Fibroblast of the aortic adventitia (primary cell): ENCODE measurements around the gene CD74. TPM values are rescaled to one million over a fixed set of nuclear protein-coding genes. Genes with fewer than 3 reads are reported as not detected.
"Not testable (repeated sequence)": the region's sequence is repeated elsewhere in the genome, so short reads cannot be mapped to it uniquely, and the experiment has no call there.

Experiments
- DNase-seq: peaks from one replicate; pipeline ENCODE4 v3.0.0-alpha.2; 2010; ENCODE audit warnings: low read depth
- H3K4me3 ChIP-seq: 2 replicates; pipeline ENCODE4 v1.5.1; 2011; ENCODE audit warnings: low read depth, mild to moderate bottlenecking, control low read depth, low read length, moderate library complexity
- total RNA-seq: library from RNA; depleted of rRNA; stranded (reverse); fragments of >200 nt; gene quantifications from 2 replicates; pipeline ENCODE4 v1.2.3, GENCODE V29; 2012; ENCODE audit warnings: low replicate concordance
- TF ChIP-seq, protein P1 (sequence below): IDR thresholded peaks from 2 replicates; pipeline ENCODE4 v1.5.1; 2011; ENCODE audit warnings: mild to moderate bottlenecking, low read length, control low read depth, inconsistent platforms; ENCODE audit not compliant: insufficient read depth

The CD74 gene
- total RNA-seq, 1 donor: 1.1 TPM

DNA sequence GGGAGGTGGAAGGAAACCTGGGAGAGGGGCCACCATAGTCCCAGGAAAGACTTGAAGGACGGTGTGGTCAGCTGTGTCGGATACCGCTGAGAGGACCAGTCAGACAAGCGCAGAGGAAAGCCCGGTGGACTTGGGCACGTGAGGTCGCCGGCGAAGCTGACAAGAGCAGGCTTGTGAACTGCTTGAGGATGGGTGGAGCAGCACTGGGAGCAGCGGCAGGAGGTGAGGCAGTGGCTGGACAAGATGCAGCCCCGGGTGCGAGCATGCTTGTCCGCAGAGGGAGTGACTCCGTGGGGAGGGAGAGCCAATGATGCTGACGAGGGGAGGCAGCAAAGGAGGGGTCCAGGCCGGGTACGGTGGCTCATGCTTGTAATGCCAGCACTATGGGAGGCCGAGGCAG lies 18.3 kb upstream of the CD74 start:
- TF ChIP-seq, protein P1, sequence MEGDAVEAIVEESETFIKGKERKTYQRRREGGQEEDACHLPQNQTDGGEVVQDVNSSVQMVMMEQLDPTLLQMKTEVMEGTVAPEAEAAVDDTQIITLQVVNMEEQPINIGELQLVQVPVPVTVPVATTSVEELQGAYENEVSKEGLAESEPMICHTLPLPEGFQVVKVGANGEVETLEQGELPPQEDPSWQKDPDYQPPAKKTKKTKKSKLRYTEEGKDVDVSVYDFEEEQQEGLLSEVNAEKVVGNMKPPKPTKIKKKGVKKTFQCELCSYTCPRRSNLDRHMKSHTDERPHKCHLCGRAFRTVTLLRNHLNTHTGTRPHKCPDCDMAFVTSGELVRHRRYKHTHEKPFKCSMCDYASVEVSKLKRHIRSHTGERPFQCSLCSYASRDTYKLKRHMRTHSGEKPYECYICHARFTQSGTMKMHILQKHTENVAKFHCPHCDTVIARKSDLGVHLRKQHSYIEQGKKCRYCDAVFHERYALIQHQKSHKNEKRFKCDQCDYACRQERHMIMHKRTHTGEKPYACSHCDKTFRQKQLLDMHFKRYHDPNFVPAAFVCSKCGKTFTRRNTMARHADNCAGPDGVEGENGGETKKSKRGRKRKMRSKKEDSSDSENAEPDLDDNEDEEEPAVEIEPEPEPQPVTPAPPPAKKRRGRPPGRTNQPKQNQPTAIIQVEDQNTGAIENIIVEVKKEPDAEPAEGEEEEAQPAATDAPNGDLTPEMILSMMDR: no peak
- DNase-seq: no peak
- H3K4me3 ChIP-seq: no peak overlapping the region

DNA sequence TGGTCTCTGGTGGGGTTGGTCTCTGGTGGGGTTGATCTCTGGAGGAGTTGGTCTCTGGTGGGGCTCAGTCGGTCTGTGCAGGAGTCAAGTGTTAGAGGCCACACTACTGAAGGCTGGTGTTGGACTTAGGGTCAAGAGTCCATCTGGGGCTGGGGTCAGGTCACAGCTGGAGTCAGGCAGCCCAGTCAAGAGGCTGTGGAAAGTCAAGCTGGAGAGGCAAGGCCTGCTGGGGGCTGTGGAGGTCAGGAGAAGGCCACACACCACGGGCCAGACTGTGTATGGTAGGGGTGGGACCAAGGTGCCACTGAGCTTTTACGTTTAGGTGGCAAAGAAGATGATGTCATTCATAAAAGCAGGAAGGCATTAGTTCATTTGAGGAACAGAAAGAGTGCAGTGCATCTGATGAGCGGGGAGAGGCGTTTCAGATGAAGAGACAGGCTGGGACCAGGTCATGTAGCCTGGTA lies 16.7 kb upstream of the CD74 start:
- TF ChIP-seq, protein P1: no peak
- no peak overlapping the region for H3K4me3 ChIP-seq
- no peak for DNase-seq

DNA sequence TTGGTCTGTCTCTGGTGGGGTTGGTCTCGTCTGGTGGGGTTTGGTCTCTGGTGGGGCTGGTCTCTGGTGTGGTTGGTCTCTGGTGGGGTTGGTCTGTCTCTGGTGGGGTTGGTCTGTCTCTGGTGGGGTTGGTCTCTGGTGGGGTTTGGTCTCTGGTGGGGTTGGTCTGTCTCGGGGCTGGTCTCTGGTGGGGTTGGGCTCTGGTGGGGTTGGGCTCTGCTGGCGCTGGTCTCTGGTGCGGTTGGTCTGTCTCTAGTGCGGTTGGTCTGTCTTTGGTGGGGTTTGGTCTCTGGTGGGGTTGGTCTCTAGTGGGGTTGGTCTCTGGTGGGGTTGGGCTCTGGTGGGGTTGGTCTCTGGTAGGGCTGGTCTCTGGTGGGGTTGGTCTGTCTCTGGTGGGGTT lies 16.3 kb upstream of the CD74 start:
- TF ChIP-seq, protein P1: no peak
- no peak for DNase-seq
- no peak overlapping the region for H3K4me3 ChIP-seq

DNA sequence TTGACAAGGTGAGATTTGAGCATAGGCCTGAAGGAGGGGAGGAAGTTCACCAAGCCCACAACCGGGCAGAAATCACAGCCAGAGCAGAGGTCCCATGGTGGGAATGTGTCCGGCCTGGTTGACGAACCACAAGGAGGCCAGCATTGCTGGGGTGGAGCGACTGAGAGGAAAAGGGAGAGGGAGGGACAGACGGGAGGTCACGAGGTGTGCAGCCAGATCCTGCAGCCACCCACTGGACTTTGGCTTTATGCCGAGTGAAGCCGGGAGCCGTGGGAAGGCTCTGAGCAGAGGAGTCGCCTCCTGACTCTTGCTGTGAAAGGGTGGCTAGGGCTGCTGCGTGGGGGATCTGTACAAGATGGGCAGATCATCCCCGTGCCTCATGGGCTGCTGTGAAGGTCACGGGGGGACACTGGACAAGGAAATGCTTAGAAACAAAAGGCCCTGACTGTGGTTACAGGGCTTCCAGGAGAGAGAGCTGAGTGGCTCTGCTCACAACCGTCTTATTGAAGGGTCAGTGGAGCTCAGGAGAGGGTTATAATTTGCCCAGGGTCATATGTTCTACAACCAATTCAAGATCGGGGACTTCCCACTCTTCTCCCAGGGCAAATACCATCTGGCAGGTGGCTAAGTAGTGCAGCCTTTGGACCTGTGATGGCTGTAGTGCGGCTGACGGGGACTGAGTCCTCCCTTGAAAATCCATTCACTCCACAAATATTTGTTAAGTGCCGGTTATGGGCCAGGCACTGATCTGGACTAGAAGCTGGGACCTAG lies 15.6 kb upstream of the CD74 start:
- TF ChIP-seq, protein P1: no peak
- H3K4me3 ChIP-seq: no peak overlapping the region
- peak; percentile 62 for DNase-seq

DNA sequence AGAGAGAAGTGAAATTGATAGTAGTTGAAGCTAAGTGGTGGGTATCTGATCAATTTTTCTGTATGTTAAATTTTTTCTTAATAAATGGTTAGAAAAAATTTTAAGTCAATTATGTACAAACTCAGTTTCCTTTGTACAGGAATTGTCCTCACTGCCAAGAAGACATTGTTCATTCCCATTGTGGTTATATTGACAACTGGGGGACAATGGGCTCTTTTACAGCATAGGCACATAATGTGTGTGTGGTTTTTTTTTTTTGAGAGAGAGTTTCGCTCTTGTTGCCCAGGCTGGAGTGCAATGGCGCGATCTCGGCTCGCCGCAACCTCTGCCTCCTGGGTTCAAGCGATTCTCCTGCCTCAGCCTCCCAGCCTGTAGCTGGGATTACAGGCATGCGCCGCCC lies 13.5 kb upstream of the CD74 start:
- H3K4me3 ChIP-seq, DNase-seq: not testable (repeated sequence)

DNA sequence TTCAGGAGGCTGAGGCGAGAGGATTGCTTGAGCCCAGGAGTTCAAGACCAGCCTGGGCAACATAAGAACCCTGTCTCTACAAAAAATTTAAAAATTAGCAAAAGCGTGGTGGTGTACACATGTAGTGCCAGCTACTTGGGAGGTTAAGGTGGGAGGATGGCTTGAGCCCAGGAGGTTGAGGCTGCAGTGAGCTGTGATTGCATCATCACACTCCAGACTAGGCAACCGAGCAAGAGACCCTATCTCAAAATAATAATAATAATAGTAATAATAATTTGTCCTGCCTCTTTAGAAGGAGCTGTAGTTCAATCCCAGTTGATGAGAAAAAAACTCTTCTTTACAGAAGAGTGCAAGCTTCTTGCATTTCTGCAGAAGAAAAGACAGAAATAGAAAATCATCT lies 10.0 kb upstream of the CD74 start:
- no peak for DNase-seq
- TF ChIP-seq, protein P1: no peak
- no peak overlapping the region for H3K4me3 ChIP-seq

DNA sequence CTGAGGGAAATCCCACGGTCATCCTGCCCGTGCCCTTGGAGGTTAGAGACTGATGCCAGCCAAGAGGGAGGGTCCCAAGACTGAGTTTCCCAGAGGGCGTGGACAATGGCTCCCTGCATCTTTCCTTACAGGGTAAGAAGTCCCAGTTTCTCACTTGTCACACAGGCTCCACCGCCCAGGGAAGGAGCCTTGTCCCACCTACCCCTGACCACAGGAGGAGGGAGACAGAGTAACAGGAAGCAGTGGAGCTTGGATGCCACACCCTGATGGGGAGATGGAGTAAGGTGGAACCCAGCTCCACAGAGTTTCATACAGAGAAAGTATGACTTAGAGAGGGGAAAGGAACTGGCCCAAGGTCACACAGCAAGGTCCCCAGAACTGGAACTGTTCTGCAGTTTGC lies 9.4 kb upstream of the CD74 start:
- H3K4me3 ChIP-seq: no peak overlapping the region
- TF ChIP-seq, protein P1: no peak
- no peak for DNase-seq
